Lower leg skin (tissue), 4 donors: Measurements from ENCODE around the gene CD300LG. TPM values are rescaled to one million over a fixed set of nuclear protein-coding genes. Genes with fewer than 3 reads are reported as not detected.
"Not testable (repeated sequence)": the region's sequence is repeated elsewhere in the genome, so short reads cannot be mapped to it uniquely, and the experiment has no call there.

Source experiments
- DNase-seq, 2 donors: peaks; one replicate each; pipeline ENCODE4 v3.0.0-alpha.2; 2019; ENCODE audit warnings: low spot score in 2 of 2
- H3K4me3 ChIP-seq: fragments of 200-600 bp; sonication (generic); 2 replicates; pipeline ENCODE4 v1.5.1; 2017; ENCODE audit warnings: mild to moderate bottlenecking, low read depth; ENCODE audit not compliant: poor library complexity, severe bottlenecking
- CTCF ChIP-seq, 3 donors: fragments of 450-650 bp; IDR thresholded peaks; one replicate each; pipeline ENCODE4 v1.5.1; 2016; ENCODE audit warnings: antibody characterized with exemption in 3 of 3, mild to moderate bottlenecking in 3 of 3, moderate library complexity in 2 of 3
- POLR2A ChIP-seq, 2 donors: fragments of 450-650 bp; IDR thresholded peaks; one replicate each; pipeline ENCODE4 v1.6.1; 2016 to 2017; ENCODE audit warnings: antibody characterized with exemption in 2 of 2, mild to moderate bottlenecking in 1 of 2, moderate library complexity in 1 of 2
- WGBS, 2 donors: methylation state at CpG; one replicate each; pipeline ENCODE4 v1.1.5; 2018; 5-methylcytosine and 5-hydroxymethylcytosine counted together
- intact Hi-C: fragments of 100-400 bp; cut with DNase I; formaldehyde crosslinking; loops from one replicate; pipeline ENCODE4 v1.15.0; 2023; ENCODE audit warnings: low total_unique reads
- total RNA-seq, 4 donors: library from RNA; depleted of rRNA; stranded (reverse); fragments of >200 nt; gene quantifications; one replicate each; pipeline ENCODE4 v1.1.0, GENCODE V29; 2016

CD300LG gene
- total RNA-seq: 1 to 10 TPM; 6.2 to 9.7 (median 9.0) TPM

GRCh38 chr17:43846963-43847371, at the start of gene CD300LG:
Gene CD300LG, plus strand, starts transcription at chr17:43847176. Its CDS starts 41 bp downstream, at chr17:43847217.
- intact Hi-C loops: loop anchor here (10.0 kb wide), 1 partner anchor 62 kb away; the partner anchor contains the start of gene CFAP97D1
- TF ChIP-seq CTCF (IDR thresholded peaks at IDR 0.05) (no peak), POLR2A (IDR thresholded peaks at IDR 0.05) (no peak)
- H3K4me3 ChIP-seq: no peak within 1 kb of the TSS
- 23 to 28% methylated on average over 17 of the region's 17 CpGs for WGBS, 2 donors
- DNase-seq: no peak

- H3K4me3 ChIP-seq, intact Hi-C loops, DNase-seq: not testable (repeated sequence)
- 83 to 89% methylated on average over 9 of the region's 9 CpGs for WGBS, 2 donors
These were observed 49.0 kb upstream of the CD300LG start for GRCh38 chr17:43798024-43798423.

GRCh38 chr17:43799047-43799446, 47.9 kb upstream of the CD300LG start:
- 74 to 90% methylated on average over 2 of the region's 2 CpGs for WGBS, 2 donors
- no peak overlapping the region for H3K4me3 ChIP-seq
- intact Hi-C loops: no loop called here
- DNase-seq: no peak
- TF ChIP-seq CTCF (IDR thresholded peaks at IDR 0.05): no peak
- no peak for TF ChIP-seq POLR2A (IDR thresholded peaks at IDR 0.05)

- 97 to 100% methylated on average over 3 of the region's 3 CpGs for WGBS, 2 donors
These were observed 46.2 kb upstream of the CD300LG start for GRCh38 chr17:43800736-43801135.

GRCh38 chr17:43801844-43802243, 45.1 kb upstream of the CD300LG start:
- no peak for TF ChIP-seq CTCF (IDR thresholded peaks at IDR 0.05)
- TF ChIP-seq POLR2A (IDR thresholded peaks at IDR 0.05): no peak
- no peak for DNase-seq
- intact Hi-C loops: no loop called here
- 86 to 90% methylated on average over 3 of the region's 3 CpGs for WGBS, 2 donors
- H3K4me3 ChIP-seq: no peak overlapping the region

More at GRCh38 chr17:43800736-43801135, 46.2 kb upstream of the CD300LG start:
- TF ChIP-seq CTCF (IDR thresholded peaks at IDR 0.05): no peak
- DNase-seq: no peak
- intact Hi-C loops: no loop called here
- no peak overlapping the region for H3K4me3 ChIP-seq

GRCh38 chr17:43803758-43804157, 43.2 kb upstream of the CD300LG start:
- H3K4me3 ChIP-seq: no peak overlapping the region
- WGBS, 2 donors: 60 to 87% methylated on average over 4 of the region's 4 CpGs
- intact Hi-C loops: no loop called here
- TF ChIP-seq CTCF (IDR thresholded peaks at IDR 0.05) (no peak), POLR2A (IDR thresholded peaks at IDR 0.05) (no peak)
- no peak for DNase-seq
